Loucy (cell line): ENCODE data around the gene KLK15.

ENCODE experiments used
- EZH2phosphoT487 ChIP-seq: fragments of 200-600 bp; IDR thresholded peaks from 2 replicates; pipeline ENCODE4 v1.6.1; 2018; ENCODE audit warnings: antibody characterized with exemption, mild to moderate bottlenecking, moderate library complexity, borderline replicate concordance
- TF ChIP-seq, protein P1 (sequence below): fragments of 200-600 bp; sonication (generic); conservative IDR thresholded peaks from 2 replicates; pipeline ENCODE4 v1.5.1; 2014; ENCODE audit warnings: mild to moderate bottlenecking, antibody characterized with exemption, low read length

- TF ChIP-seq, protein P1, sequence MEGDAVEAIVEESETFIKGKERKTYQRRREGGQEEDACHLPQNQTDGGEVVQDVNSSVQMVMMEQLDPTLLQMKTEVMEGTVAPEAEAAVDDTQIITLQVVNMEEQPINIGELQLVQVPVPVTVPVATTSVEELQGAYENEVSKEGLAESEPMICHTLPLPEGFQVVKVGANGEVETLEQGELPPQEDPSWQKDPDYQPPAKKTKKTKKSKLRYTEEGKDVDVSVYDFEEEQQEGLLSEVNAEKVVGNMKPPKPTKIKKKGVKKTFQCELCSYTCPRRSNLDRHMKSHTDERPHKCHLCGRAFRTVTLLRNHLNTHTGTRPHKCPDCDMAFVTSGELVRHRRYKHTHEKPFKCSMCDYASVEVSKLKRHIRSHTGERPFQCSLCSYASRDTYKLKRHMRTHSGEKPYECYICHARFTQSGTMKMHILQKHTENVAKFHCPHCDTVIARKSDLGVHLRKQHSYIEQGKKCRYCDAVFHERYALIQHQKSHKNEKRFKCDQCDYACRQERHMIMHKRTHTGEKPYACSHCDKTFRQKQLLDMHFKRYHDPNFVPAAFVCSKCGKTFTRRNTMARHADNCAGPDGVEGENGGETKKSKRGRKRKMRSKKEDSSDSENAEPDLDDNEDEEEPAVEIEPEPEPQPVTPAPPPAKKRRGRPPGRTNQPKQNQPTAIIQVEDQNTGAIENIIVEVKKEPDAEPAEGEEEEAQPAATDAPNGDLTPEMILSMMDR, result no peak
- no peak for TF ChIP-seq EZH2phosphoT487
Observed at GRCh38 chr19:50833117-50833801, at the start of gene KLK15.
